ENCODE results near the gene MCTS1.

DNA sequence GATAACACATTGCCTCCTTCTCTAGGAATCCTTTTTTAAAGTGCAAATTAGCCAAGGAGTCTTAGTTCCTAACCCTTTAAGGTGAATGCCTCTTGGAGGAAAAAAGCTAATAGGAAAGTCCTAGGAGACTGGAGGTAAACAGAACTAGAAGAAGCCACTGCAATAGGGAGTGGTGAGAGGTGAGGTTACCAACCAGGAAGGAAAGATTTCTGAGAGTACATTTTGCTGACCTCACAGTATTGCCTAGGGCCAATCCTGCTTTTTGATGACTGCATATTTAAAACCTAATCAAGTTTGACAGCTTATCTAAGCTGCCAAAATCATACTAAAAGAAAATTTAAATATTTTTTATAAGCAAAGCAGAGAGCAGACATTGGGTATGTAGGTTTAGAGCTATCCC lies 35.9 kb upstream of the MCTS1 start:
- no peak for TF ChIP-seq POLR2A (IDR thresholded peaks at IDR 0.05)
- TF ChIP-seq, protein P1, sequence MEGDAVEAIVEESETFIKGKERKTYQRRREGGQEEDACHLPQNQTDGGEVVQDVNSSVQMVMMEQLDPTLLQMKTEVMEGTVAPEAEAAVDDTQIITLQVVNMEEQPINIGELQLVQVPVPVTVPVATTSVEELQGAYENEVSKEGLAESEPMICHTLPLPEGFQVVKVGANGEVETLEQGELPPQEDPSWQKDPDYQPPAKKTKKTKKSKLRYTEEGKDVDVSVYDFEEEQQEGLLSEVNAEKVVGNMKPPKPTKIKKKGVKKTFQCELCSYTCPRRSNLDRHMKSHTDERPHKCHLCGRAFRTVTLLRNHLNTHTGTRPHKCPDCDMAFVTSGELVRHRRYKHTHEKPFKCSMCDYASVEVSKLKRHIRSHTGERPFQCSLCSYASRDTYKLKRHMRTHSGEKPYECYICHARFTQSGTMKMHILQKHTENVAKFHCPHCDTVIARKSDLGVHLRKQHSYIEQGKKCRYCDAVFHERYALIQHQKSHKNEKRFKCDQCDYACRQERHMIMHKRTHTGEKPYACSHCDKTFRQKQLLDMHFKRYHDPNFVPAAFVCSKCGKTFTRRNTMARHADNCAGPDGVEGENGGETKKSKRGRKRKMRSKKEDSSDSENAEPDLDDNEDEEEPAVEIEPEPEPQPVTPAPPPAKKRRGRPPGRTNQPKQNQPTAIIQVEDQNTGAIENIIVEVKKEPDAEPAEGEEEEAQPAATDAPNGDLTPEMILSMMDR (IDR thresholded peaks at IDR 0.05): no peak
